Memory B cell (primary cell): ENCODE results near the gene HSF5.
"Not testable (repeated sequence)": the region's sequence is repeated elsewhere in the genome, so short reads cannot be mapped to it uniquely, and the experiment has no call there.

ENCODE experiments used
- ATAC-seq: fragments of 150-1000 bp; cut with Tn5 transposase; 2 replicates; pipeline ENCODE4 v1.10.0; 2021; ENCODE audit warnings: low read depth, mild to moderate bottlenecking, moderate library complexity
- DNase-seq, 2 donors: peaks; one replicate each; pipeline ENCODE4 v3.0.0; 2022; ENCODE audit warnings: low spot score in 2 of 2
- H3K27ac Mint-ChIP-seq: one replicate; pipeline ENCODE4 v1.8.0; 2022; ENCODE audit warnings: mild to moderate bottlenecking, moderate library complexity, mixed read lengths
- H3K27me3 Mint-ChIP-seq: one replicate; pipeline ENCODE4 v1.8.0; 2022; ENCODE audit warnings: mixed read lengths
- H3K36me3 Mint-ChIP-seq: one replicate; pipeline ENCODE4 v1.8.0; 2022; ENCODE audit warnings: mild to moderate bottlenecking, mixed read lengths
- H3K4me1 Mint-ChIP-seq: one replicate; pipeline ENCODE4 v1.8.0; 2022; ENCODE audit warnings: mixed read lengths
- H3K4me3 Mint-ChIP-seq: one replicate; pipeline ENCODE4 v1.8.0; 2022; ENCODE audit warnings: mild to moderate bottlenecking, moderate library complexity, mixed read lengths
- H3K9me3 Mint-ChIP-seq: one replicate; pipeline ENCODE4 v1.8.0; 2022; ENCODE audit warnings: mixed read lengths

Gene HSF5

GRCh38 chr17:58403311-58403710 lies 84.9 kb downstream of the HSF5 start:
- DNase-seq (no peak), ATAC-seq (no peak)
- H3K4me1 Mint-ChIP-seq, result no peaks in the 10 kb centered on the region
- no peaks in the 10 kb centered on the region for H3K9me3 Mint-ChIP-seq
- H3K36me3 Mint-ChIP-seq, result peaks cover 2% of the 10 kb centered on the region
- H3K27ac Mint-ChIP-seq, result no peak overlapping the region
- H3K27me3 Mint-ChIP-seq, result no peaks in the 10 kb centered on the region
- H3K4me3 Mint-ChIP-seq, result no peak overlapping the region

GRCh38 chr17:58402679-58403078 lies 85.5 kb downstream of the HSF5 start:
- Mint-ChIP-seq H3K27ac (no peak overlapping the region), H3K4me3 (no peak overlapping the region), H3K4me1 (no peaks in the 10 kb centered on the region), H3K9me3 (no peaks in the 10 kb centered on the region), H3K27me3 (no peaks in the 10 kb centered on the region), H3K36me3 (peaks cover 2% of the 10 kb centered on the region)
- no peak for ATAC-seq
- DNase-seq, result no peak

- H3K36me3 Mint-ChIP-seq, result peaks cover 2% of the 10 kb centered on the region
These were observed 86.2 kb downstream of the HSF5 start for GRCh38 chr17:58402047-58402446.

GRCh38 chr17:58401287-58401686 lies 86.9 kb downstream of the HSF5 start:
- DNase-seq, result no peak
- ATAC-seq, result no peak
- no peaks in the 10 kb centered on the region for H3K4me1 Mint-ChIP-seq
- peaks cover 2% of the 10 kb centered on the region for H3K36me3 Mint-ChIP-seq
- H3K4me3 Mint-ChIP-seq, result no peak overlapping the region
- H3K27me3 Mint-ChIP-seq, result no peaks in the 10 kb centered on the region
- H3K9me3 Mint-ChIP-seq, result no peaks in the 10 kb centered on the region
- no peak overlapping the region for H3K27ac Mint-ChIP-seq

More at GRCh38 chr17:58402047-58402446, 86.2 kb downstream of the HSF5 start:
- Mint-ChIP-seq H3K4me3 (no peak overlapping the region), H3K4me1 (no peaks in the 10 kb centered on the region), H3K27me3 (no peaks in the 10 kb centered on the region), H3K27ac (no peak overlapping the region), H3K9me3 (no peaks in the 10 kb centered on the region)
- ATAC-seq (no peak), DNase-seq (no peak)

GRCh38 chr17:58400826-58401225 lies 87.4 kb downstream of the HSF5 start:
- Mint-ChIP-seq H3K27me3 (no peaks in the 10 kb centered on the region), H3K4me3 (no peak overlapping the region), H3K36me3 (peaks cover 2% of the 10 kb centered on the region), H3K4me1 (no peaks in the 10 kb centered on the region), H3K9me3 (no peaks in the 10 kb centered on the region), H3K27ac (no peak overlapping the region)
- ATAC-seq, result no peak
- no peak for DNase-seq

- ATAC-seq, result no peak
- no peaks in the 10 kb centered on the region for H3K27me3 Mint-ChIP-seq
These were observed 88.2 kb downstream of the HSF5 start for GRCh38 chr17:58399974-58400373.

GRCh38 chr17:58398574-58399266 lies 89.5 kb downstream of the HSF5 start:
- H3K4me1 Mint-ChIP-seq, result no peaks in the 10 kb centered on the region
- DNase-seq, result no peak
- no peaks in the 10 kb centered on the region for H3K9me3 Mint-ChIP-seq
- H3K27me3 Mint-ChIP-seq, result no peaks in the 10 kb centered on the region
- no peak overlapping the region for H3K4me3 Mint-ChIP-seq
- no peak for ATAC-seq
- peaks cover 2% of the 10 kb centered on the region for H3K36me3 Mint-ChIP-seq
- no peak overlapping the region for H3K27ac Mint-ChIP-seq

More at GRCh38 chr17:58399974-58400373, 88.2 kb downstream of the HSF5 start:
- H3K36me3 Mint-ChIP-seq, result peaks cover 2% of the 10 kb centered on the region
- H3K4me1 Mint-ChIP-seq, result no peaks in the 10 kb centered on the region
- no peak for DNase-seq
- H3K4me3 Mint-ChIP-seq, result no peak overlapping the region
- no peak overlapping the region for H3K27ac Mint-ChIP-seq
- no peaks in the 10 kb centered on the region for H3K9me3 Mint-ChIP-seq

- not testable (repeated sequence) for H3K27ac Mint-ChIP-seq, H3K9me3 Mint-ChIP-seq, H3K4me3 Mint-ChIP-seq, H3K4me1 Mint-ChIP-seq, ATAC-seq, DNase-seq, H3K27me3 Mint-ChIP-seq, H3K36me3 Mint-ChIP-seq
These were observed 90.8 kb downstream of the HSF5 start for GRCh38 chr17:58397421-58397820.

- no peaks in the 10 kb centered on the region for H3K4me1 Mint-ChIP-seq
- no peak overlapping the region for H3K27ac Mint-ChIP-seq
- ATAC-seq, result no peak
- no peak for DNase-seq
- no peaks in the 10 kb centered on the region for H3K36me3 Mint-ChIP-seq
- H3K27me3 Mint-ChIP-seq, result no peaks in the 10 kb centered on the region
- H3K4me3 Mint-ChIP-seq, result no peak overlapping the region
- no peaks in the 10 kb centered on the region for H3K9me3 Mint-ChIP-seq
These were observed 92.0 kb downstream of the HSF5 start for GRCh38 chr17:58396173-58396572.

- Mint-ChIP-seq H3K4me3 (no peak overlapping the region), H3K27me3 (no peaks in the 10 kb centered on the region), H3K36me3 (no peaks in the 10 kb centered on the region), H3K9me3 (no peaks in the 10 kb centered on the region), H3K4me1 (no peaks in the 10 kb centered on the region), H3K27ac (no peak overlapping the region)
- DNase-seq (no peak), ATAC-seq (no peak)
These were observed 93.5 kb downstream of the HSF5 start for GRCh38 chr17:58394534-58395223.

- ATAC-seq, result no peak
- no peak for DNase-seq
- Mint-ChIP-seq H3K36me3 (peaks cover under 1% of the 10 kb centered on the region), H3K4me3 (no peak overlapping the region), H3K4me1 (no peaks in the 10 kb centered on the region), H3K27ac (no peak overlapping the region), H3K9me3 (no peaks in the 10 kb centered on the region), H3K27me3 (no peaks in the 10 kb centered on the region)
These were observed 96.8 kb downstream of the HSF5 start for GRCh38 chr17:58391302-58391984.

GRCh38 chr17:58390884-58391283 lies 97.3 kb downstream of the HSF5 start:
- Mint-ChIP-seq H3K9me3 (no peaks in the 10 kb centered on the region), H3K27ac (no peak overlapping the region), H3K4me1 (no peaks in the 10 kb centered on the region), H3K27me3 (no peaks in the 10 kb centered on the region), H3K4me3 (no peak overlapping the region), H3K36me3 (peaks cover 2% of the 10 kb centered on the region)
- ATAC-seq (no peak), DNase-seq (no peak)

GRCh38 chr17:58388302-58389190 lies 99.7 kb downstream of the HSF5 start:
- no peaks in the 10 kb centered on the region for H3K27me3 Mint-ChIP-seq
- H3K4me3 Mint-ChIP-seq, result no peak overlapping the region
- no peak for ATAC-seq
- H3K4me1 Mint-ChIP-seq, result peaks cover 3% of the 10 kb centered on the region
- peaks cover 2% of the 10 kb centered on the region for H3K36me3 Mint-ChIP-seq
- no peaks in the 10 kb centered on the region for H3K9me3 Mint-ChIP-seq
- no peak overlapping the region for H3K27ac Mint-ChIP-seq
- no peak for DNase-seq

GRCh38 chr17:58387834-58388233 lies 100.4 kb downstream of the HSF5 start:
- Mint-ChIP-seq H3K27ac (no peak overlapping the region), H3K36me3 (peaks cover 2% of the 10 kb centered on the region), H3K4me1 (peaks cover 3% of the 10 kb centered on the region), H3K9me3 (no peaks in the 10 kb centered on the region), H3K4me3 (no peak overlapping the region), H3K27me3 (no peaks in the 10 kb centered on the region)
- ATAC-seq (no peak), DNase-seq (no peak)
